SK-N-SH (cell line): ENCODE data around the gene ATP2B3.

Source experiments
- CTCF ChIP-seq: fragments of 200-600 bp; sonication (generic); IDR thresholded peaks from 2 replicates; pipeline ENCODE4 v1.6.1; 2017; ENCODE audit warnings: antibody characterized with exemption, mild to moderate bottlenecking, moderate library complexity
- EP300 ChIP-seq, 2 experiments: IDR thresholded peaks; 2 replicates each; pipeline versions ENCODE4 v1.4.0 to v1.6.1; 2012; ENCODE audit warnings: borderline replicate concordance in 1 of 2, low read depth in 1 of 2, low read length in 1 of 2
- EZH2phosphoT487 ChIP-seq: fragments of 200-600 bp; sonication (generic); IDR thresholded peaks from 2 replicates; pipeline ENCODE4 v1.6.1; 2017; ENCODE audit warnings: low read depth, mixed run types, mild to moderate bottlenecking, antibody characterized with exemption, moderate library complexity, borderline replicate concordance
- FOXM1 ChIP-seq: IDR thresholded peaks from 2 replicates; pipeline ENCODE4 v1.4.0; 2012; ENCODE audit warnings: low read depth, mild to moderate bottlenecking
- MEF2A ChIP-seq: IDR thresholded peaks from 2 replicates; pipeline ENCODE4 v1.4.0; 2012; ENCODE audit warnings: low read depth, borderline replicate concordance
- POLR2AphosphoS5 ChIP-seq: IDR thresholded peaks from 2 replicates; pipeline ENCODE4 v1.6.1; 2012; ENCODE audit warnings: low read depth, low read length
- RAD21 ChIP-seq: IDR thresholded peaks from 2 replicates; pipeline ENCODE4 v1.6.1; 2012; ENCODE audit warnings: mild to moderate bottlenecking, low read length
- REST ChIP-seq: IDR thresholded peaks from 2 replicates; pipeline ENCODE4 v1.6.1; 2012; ENCODE audit warnings: mild to moderate bottlenecking, low read depth, low read length, moderate library complexity
- RXRA ChIP-seq: IDR thresholded peaks from 2 replicates; pipeline ENCODE4 v1.4.0; 2012; ENCODE audit warnings: low read depth, mild to moderate bottlenecking, borderline replicate concordance
- SIN3A ChIP-seq: IDR thresholded peaks from 2 replicates; pipeline ENCODE4 v1.6.1; 2012; ENCODE audit warnings: low read depth, mild to moderate bottlenecking, low read length, moderate library complexity, borderline replicate concordance
- TAF1 ChIP-seq: IDR thresholded peaks from 2 replicates; pipeline ENCODE4 v1.6.1; 2012; ENCODE audit warnings: low read depth, mild to moderate bottlenecking, low read length, moderate library complexity, borderline replicate concordance
- TCF12 ChIP-seq: IDR thresholded peaks from 2 replicates; pipeline ENCODE4 v1.4.0; 2012
- TEAD4 ChIP-seq: IDR thresholded peaks from 2 replicates; pipeline ENCODE4 v1.4.0; 2012; ENCODE audit warnings: mild to moderate bottlenecking, borderline replicate concordance; ENCODE audit not compliant: insufficient read depth
- USF2 ChIP-seq: fragments of 150-350 bp; IDR thresholded peaks from 2 replicates; pipeline ENCODE4 v1.6.1; 2017; ENCODE audit warnings: antibody characterized with exemption, low read length, low read depth, borderline replicate concordance

GRCh38 chrX:153571534-153571908 is 54.1 kb downstream of the ATP2B3 start:
- TF ChIP-seq USF2 (no peak), CTCF (no peak), POLR2AphosphoS5 (no peak), TAF1 (no peak), TCF12 (no peak), FOXM1 (no peak), SIN3A (no peak), RAD21 (no peak), REST (no peak), RXRA (no peak), EP300 (IDR thresholded peaks at IDR 0.05; ENCODE audit: borderline replicate concordance in 1 of 2, low read depth in 1 of 2, low read length in 1 of 2) (no peak), EZH2phosphoT487 (no peak), MEF2A (no peak), TEAD4 (no peak)
